Activated effector memory CD4-positive, alpha-beta T cell treated with Interleukin-2 at 50 U/mL for 16 hours (primary cell): ENCODE data around the gene GUCA2B.

Experiments used
- DNase-seq: peaks from one replicate; pipeline ENCODE4 v3.0.0-alpha.2; 2020

Gene GUCA2B

GRCh38 chr1:42143896-42144710 lies 9.1 kb upstream of the GUCA2B start:
- DNase-seq, result no peak

DNA sequence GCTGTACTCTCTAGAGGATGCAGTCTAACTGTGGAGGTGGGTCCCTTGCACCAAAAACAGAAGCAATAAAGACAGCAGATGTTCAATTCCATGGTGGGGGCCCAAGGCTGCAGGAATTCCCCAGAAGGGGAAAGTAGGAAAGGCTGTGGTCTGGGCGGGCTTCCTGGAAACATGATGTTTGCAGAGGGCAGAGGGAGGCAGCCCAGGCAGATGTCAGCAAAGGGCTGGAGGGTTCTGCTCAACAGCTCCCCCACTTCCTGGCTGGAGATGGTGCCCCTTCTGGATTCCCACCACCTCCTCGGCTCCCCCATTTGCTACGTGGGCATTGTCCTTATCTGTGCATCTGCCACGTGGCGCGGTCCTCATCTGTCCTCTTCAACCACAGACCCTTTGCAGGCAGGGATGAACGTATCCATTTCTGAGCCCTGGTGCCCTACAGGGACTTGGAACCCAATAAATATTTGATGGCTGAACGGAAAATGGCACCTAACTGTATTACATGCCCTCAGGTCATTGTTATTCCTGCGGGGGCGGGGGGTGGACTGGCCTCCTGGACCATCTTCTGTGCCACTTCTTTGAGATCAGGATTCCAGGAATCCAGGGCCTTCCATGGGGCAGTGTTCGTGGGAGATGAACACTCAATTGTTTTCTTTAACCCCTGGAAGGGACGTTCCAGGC lies 8.4 kb upstream of the GUCA2B start:
- DNase-seq, result no peak

DNA sequence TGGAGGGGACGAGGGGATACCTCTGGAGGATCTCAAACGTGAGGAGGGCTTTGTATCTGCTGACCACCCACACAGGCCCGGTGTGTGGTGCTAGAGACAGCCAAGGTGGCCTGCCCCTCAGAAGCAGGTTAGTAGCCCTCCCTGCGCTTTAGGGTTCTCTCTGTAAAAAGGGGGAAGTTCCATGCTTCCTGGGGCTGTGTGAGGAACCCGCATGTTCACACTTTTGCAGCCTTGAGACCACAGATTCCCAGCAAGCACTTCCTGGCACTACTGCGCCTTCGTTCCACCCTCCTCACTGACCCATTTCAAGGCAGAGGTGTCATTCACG lies 7.9 kb upstream of the GUCA2B start:
- DNase-seq, result no peak

GRCh38 chr1:42145764-42146625 lies 7.2 kb upstream of the GUCA2B start:
- no peak for DNase-seq

GRCh38 chr1:42146626-42147320 lies 6.4 kb upstream of the GUCA2B start:
- DNase-seq, result peak; percentile 38

- DNase-seq, result no peak
Observed at GRCh38 chr1:42148166-42148565, 5.0 kb upstream of the GUCA2B start.

DNA sequence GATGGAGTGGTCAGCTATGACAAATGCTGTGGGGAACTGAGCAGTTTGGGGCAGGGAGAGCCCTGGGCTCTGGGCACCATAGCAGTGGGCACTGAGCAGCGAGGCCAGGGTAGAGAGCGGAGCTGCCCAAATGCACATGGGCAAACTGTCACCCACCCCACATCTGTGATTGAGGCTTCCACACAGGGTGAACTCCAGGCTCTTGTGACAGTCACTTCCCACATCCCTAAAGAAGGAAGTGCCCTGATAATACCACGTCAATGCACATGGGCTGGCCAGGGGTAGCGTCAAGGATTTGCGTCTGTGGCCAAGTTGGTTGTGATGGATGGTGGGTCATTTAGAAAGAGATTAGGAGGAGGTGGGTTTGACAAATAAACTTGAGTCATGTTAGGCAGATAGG lies 2.6 kb upstream of the GUCA2B start:
- DNase-seq, result no peak

GRCh38 chr1:42152119-42152518 lies 1.1 kb upstream of the GUCA2B start:
- DNase-seq, result no peak

DNA sequence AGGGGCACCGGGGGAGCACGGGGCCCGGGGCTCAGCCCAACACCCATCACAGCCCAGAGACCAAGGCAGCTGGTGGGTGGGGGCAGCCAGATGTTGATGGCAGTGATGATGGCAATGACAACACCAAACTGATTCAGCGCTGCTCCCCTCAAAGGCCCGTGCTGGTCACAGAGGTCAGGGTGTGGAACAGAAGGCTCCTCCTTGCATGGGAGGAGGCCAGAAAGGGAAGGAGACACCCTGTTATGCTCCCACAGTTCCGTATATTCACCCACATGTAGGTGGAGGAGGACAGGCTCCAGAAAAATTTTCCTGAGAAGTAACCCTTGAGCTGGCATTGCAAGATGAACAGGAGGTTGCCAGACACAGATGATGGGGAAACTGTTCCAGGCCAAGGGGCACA lies 414 bp downstream of the GUCA2B start:
- no peak for DNase-seq

DNA sequence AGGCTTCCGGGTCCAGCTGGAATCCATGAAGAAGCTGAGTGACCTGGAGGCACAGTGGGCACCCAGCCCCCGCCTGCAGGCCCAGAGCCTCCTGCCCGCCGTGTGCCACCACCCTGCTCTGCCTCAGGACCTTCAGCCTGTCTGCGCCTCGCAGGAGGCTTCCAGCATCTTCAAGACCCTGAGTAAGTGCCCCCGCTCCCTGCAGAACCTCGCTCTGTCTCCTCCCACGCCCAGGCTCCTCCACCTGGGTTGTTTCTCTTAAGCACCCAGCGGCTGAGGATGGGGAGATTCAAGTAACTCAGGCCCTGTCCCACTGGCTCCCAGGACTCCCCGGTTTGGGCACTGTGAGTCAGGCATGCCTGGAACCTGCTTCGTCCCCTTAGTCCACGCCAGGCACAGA lies 1.5 kb downstream of the GUCA2B start:
- DNase-seq, result no peak

GRCh38 chr1:42155362-42155761 lies 2.2 kb downstream of the GUCA2B start:
- DNase-seq, result no peak

DNA sequence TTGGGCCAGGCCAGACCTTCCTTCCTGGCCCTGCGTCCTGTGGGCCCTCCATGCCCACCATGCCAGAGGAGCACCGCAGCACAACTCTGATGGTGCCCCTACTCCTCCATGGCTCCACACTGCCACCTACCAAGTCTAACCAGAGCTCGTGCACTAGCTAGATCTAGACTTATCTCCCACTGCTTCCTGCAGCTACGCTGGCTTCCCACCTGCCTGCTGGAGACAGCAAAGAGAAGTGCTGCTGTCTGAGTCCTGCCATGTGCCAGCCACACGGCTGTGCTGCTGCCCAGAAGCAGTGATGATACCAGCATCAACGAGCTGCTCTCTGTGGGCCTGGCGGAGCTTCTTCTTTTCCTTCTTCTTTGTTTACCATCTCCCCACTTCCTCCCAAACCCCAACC lies 4.5 kb downstream of the GUCA2B start:
- no peak for DNase-seq

DNA sequence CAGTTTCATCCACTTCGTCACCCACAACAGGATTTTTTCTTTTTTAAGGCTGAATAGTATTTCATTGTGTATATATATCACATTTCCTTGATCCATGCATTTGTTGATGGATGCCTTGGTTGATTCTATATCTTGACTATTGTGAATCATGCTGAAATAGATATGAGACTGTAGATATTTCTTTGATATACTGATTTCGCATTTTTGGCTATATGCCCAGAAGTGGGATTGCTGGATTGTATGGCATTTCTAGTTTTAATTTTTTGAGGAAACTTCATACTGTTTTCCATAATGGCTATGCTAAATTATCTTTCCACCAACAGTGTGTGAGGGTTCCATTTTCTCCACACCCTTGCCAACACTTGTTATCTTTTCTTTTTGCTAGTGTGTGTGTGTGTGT lies 5.0 kb downstream of the GUCA2B start:
- no peak for DNase-seq

GRCh38 chr1:42162181-42162580 lies 9.0 kb downstream of the GUCA2B start:
- DNase-seq, result no peak

GRCh38 chr1:42163114-42163513 lies 9.9 kb downstream of the GUCA2B start:
- no peak for DNase-seq

GRCh38 chr1:42163536-42164503 lies 10.6 kb downstream of the GUCA2B start:
- DNase-seq, result no peak

DNA sequence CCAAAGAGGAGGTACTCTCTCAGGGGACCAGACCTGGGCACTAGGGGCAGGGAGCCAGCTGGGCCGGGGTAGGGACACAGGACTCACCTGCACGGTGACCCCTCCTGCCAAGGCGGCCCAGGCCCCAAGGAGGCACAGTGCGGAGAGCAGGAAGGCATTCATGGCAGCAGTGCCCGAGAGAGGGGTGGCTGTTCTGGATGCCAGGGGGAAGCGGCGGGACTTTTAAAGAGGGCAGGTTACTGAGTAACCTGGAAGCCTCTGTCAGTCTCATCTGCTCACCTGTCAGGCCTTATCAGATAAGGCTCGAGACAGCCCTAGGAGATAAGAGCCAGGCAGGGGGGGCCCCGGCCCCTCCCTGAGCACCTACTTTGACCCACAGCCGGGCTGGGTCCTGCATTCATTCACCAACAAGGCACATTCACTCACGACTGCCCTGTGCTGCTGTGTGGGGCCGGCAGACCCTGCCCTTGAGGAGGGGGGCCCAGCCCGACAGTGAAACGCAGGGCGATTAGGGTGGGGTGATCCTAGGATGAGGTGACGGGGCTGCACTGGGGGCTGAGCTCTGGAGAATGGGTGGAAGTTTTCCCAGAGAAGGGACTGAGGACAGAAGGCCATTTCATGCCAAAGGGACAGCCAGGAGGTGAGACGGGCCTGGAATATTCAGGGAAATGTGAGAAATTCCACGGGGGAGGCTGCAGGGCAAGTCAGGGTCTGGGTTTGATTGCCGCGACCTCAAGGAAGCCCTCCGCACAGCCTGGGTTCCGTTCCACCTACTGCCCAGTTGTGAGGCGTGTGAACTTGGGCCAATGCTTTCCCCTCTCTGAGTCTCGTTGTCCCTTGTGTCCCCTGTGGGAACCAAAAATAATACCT lies 11.6 kb downstream of the GUCA2B start, which contains the start of gene GUCA2A:
Gene GUCA2A (minus strand): TSS at position 195 of the 870 bp plus-strand sequence. CDS start 33 bp downstream, at position 162.
- no peak for DNase-seq

- DNase-seq, result no peak
Observed at GRCh38 chr1:42165511-42166210, 12.5 kb downstream of the GUCA2B start.

DNA sequence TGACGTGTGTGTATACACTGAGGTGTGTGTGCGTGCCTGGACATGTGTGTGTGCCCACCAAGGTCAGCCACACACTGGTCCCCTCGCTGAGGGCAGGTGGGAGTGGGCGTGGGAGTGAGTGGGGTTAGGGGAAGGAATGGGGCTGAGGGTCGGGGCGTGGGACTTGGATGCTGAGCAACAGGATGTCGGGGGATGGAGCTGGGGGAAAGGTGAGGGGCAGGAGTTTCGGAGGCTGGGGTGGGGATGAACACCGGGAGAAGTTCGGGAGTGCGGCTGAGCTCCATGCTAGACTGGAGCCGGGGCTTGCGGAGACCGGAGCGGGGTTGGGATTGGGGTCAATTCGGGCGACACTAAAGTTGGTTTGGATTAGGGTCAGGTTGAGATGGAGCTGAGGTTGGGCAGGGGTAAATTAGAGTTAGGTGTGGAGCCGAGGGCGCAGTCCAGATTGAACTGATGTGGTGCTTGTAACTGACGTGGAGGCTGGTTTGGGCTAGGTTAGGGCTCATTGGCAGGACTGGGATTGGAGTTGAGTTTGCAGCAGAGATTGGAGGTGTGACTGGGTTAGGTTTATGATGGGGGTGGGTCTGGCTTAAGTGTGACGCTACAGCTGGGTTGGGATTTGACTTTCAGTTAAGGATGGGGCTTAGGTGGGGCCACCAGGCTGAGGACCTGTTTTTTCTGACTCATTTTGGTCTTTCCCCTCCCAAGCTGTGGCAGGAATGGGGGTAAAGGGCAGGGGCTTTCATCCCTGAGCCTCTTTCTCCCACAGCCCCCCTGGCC lies 14.6 kb downstream of the GUCA2B start:
- DNase-seq, result no peak
